GM19372 (cell line): ENCODE measurements around the gene CENPA.
"Not testable (repeated sequence)": the region's sequence is repeated elsewhere in the genome, so short reads cannot be mapped to it uniquely, and the experiment has no call there.

Source experiments
- ATAC-seq: cut with Tn5 transposase; IDR thresholded peaks from one replicate; pipeline ENCODE4 v1.9.1; 2021; ENCODE audit warnings: mild to moderate bottlenecking, low read depth, moderate library complexity; ENCODE audit not compliant: unreplicated experiment

CENPA gene

GRCh38 chr2:26785431-26786206 is at the start of gene CENPA:
Gene CENPA, plus strand, starts transcription at chr2:26786056. Its CDS starts 141 bp downstream, at chr2:26786197.
- peak; percentile 99 for ATAC-seq

- no peak for ATAC-seq
Observed at GRCh38 chr2:26737221-26737620, 48.6 kb upstream of the CENPA start.

DNA sequence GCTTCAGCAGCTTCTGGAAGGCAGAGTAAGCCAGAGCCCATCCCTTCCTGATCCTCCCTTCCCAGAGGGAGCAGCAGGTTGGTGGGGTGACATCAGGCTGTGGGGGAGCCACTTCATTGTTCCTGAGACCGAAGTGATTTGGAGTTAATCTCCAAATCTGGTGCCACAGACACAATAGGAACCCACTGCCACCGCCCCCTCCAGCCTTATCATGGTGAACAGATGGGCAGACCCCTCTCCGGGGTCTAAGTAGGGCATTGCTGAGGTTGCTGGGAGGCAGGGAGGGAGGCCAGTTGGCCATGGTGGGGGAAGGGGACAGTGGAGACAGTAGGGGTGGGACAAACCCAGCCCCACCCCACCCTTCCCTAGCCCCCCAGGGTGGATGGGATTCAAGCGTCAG is 47.4 kb upstream of the CENPA start:
- no peak for ATAC-seq

- ATAC-seq, result no peak
Observed at GRCh38 chr2:26739514-26739913, 46.3 kb upstream of the CENPA start.

GRCh38 chr2:26740346-26740745 is 45.5 kb upstream of the CENPA start:
- ATAC-seq, result no peak

GRCh38 chr2:26740890-26741302 is 45.0 kb upstream of the CENPA start:
- ATAC-seq, result no peak

DNA sequence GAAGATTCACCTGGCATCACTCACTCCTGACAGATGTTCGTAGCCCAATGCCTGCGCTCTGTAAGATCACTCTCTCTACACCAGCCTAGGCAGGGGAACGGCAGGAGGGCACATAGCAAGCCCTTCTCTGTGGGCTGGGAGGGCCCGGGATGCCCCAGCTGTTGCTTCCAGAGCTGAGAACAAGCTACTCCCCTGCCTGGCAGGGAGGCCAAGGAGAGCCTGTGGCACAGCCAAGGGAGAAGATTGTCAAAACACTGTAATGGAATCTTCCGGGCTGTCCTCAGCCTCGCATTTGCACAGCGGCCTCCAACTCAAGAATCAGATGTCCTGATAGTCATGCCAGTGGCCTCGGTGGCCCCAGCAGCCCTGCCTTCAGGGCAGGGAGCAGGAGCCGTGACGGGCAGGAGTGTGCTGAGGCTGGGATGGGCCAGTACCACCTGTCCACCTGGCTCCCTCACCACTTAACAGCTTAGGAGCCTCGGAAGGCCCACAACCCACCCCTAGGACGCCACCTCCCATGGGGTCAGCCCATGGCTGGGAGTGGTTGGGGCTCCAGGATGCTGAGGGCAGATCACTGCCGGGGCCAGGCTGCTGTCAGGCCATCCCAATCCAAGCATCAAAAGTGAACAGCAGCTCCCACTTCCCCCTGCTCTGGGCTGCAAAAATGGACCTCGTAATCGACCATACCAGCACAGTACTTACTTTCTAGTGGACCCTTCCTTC is 43.6 kb upstream of the CENPA start:
- ATAC-seq, result no peak

GRCh38 chr2:26743852-26744251 is 42.0 kb upstream of the CENPA start:
- ATAC-seq, result no peak

- no peak for ATAC-seq
Observed at GRCh38 chr2:26744953-26745352, 40.9 kb upstream of the CENPA start.

GRCh38 chr2:26745609-26746327 is 40.1 kb upstream of the CENPA start:
- no peak for ATAC-seq

DNA sequence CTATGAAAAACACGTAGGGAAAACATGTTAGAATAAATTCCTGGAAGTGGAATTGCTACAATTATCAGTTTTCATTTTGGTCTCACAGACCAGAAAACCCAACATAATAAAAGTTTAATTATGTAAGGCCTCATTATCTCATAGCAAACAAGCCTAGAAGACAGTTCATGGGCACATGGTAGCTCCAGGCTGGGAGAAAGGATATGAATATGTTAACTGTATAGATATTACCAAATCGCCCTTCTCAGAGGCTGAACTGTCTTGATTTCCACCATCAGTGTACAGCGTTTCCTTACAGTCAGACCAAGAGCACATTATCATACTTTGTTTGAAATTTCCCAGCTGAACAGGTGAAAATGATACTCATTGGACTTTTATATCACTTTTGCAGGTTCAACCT is 38.9 kb upstream of the CENPA start:
- no peak for ATAC-seq

DNA sequence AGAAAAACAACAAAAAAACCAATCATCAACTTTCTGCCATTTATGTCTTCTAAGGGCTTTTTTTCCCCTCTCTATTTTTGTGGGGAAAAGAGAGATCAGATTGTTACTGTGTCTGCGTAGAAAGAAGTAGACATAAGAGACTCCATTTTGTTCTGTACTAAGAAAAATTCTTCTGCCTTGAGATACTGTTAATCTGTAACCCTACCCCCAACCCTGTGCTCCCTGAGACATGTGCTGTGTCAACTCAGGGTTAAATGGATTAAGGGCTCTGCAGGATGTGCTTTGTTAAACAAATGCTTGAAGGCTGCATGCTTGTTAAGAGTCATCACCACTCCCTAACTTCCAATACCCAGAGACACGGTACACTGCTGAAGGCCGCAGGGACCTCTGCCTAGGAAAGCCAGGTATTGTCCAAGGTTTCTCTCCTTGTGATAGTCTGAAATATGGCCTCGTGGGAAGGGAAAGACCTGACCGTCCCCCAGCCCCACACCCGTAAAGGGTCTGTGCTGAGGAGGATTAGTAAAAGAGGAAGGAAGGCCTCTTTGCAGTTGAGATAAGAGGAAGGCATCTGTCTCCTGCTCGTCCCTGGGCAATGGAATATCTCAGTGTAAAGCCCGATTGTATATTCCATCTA is 36.0 kb upstream of the CENPA start:
- ATAC-seq, result not testable (repeated sequence)

- ATAC-seq, result not testable (repeated sequence)
Observed at GRCh38 chr2:26750467-26750866, 35.4 kb upstream of the CENPA start.

DNA sequence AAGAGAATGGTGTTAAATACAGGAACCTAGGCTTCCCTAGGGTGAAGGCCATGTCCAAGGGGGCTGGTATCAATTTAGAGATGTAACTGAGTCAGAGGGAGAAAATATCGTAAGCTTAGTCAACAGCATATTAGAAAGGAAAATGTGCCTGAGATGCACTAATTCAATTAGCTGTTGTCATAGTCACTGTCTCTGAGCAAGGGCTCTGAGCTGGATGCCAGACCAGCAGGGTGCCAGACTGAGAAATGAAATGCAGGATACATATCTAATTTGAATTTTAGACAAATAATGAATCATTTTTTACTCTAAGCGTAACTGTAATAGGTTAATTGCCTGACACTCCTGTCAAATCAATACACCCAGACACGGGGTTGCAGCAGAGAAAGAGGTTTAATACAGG is 33.2 kb upstream of the CENPA start:
- ATAC-seq, result no peak

GRCh38 chr2:26754539-26754938 is 31.3 kb upstream of the CENPA start:
- ATAC-seq, result no peak

- ATAC-seq, result no peak
Observed at GRCh38 chr2:26754972-26755670, 30.7 kb upstream of the CENPA start.

- no peak for ATAC-seq
Observed at GRCh38 chr2:26756337-26756736, 29.5 kb upstream of the CENPA start.

DNA sequence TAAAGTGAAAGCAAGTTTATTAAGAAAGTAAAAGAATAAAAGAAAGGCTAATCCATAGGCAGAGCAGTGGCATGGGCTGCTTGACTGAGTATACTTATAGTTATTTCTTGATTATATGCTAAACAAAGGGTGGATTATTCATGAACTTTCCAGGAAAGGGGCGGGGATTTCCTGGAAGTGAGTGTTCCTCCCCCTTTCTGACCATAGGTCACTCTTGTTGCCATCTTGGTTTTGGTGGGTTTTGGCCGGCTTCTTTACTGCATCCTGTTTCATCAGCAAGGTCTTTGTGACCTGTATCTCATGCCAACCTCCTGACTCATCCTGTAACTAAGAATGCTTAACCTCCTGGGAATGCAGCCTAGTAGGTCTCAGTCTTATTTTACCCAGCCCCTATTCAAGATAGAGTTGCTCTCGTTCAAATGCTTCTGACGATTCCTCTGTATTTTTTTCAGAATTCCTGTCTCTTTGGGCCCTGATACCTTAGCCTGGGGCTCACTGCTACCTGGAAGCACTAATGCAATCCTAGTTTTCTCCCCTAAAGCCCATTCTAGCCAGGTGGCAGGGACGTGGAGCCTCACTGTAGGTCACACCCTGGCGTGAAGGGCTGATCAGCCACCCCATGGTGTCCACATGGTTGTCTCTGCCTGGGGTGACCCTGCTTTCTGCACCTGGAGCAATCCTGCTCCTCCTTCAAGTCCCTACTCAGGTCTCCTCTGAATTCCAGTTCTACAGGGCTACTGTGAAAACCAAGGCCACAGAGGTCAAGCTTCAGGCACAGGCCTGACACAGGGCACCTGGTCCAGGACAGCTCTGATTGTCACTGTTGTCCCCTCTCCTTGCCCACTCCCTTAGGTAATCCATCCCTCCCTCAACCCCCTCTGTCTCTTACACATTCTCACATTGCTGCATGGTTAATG is 27.7 kb upstream of the CENPA start:
- no peak for ATAC-seq

GRCh38 chr2:26758790-26759321 is 27.0 kb upstream of the CENPA start:
- ATAC-seq, result no peak
